Measurements from ENCODE around the gene CLSTN1. TPM values are rescaled to one million over a fixed set of nuclear protein-coding genes. Genes with fewer than 3 reads are reported as not detected.
"Not testable (repeated sequence)": the region's sequence is repeated elsewhere in the genome, so short reads cannot be mapped to it uniquely, and the experiment has no call there.

Gene CLSTN1
- total RNA-seq, 1 experiment from 2014 or later: 143 TPM

GRCh38 chr1:9714257-9714718 is 109.5 kb downstream of the CLSTN1 start:
- Histone ChIP-seq H3K4me1 (ENCODE audit: control insufficient read depth, insufficient read depth, low read length) (peaks cover 13% of the 10 kb centered on the region), H3K27ac (ENCODE audit: low read length) (no peak overlapping the region), H3K27me3 (ENCODE audit: control insufficient read depth, insufficient read depth, low read length) (no peaks in the 10 kb centered on the region), H3K9me3 (ENCODE audit: control insufficient read depth, insufficient read depth, low read depth, low read length) (no peaks in the 10 kb centered on the region), H3K4me3 (ENCODE audit: low read depth in 2 of 2, low read length in 2 of 2) (no peak overlapping the region), H3K36me3 (ENCODE audit: control insufficient read depth, insufficient read depth, low read length) (no peaks in the 10 kb centered on the region)
- ATAC-seq (no peak), DNase-seq (ENCODE audit: low read depth, low spot score) (no peak)
- TF ChIP-seq TCF7L2 (IDR thresholded peaks at IDR 0.05; ENCODE audit: low read depth, low read length) (no peak), POLR2AphosphoS5 (IDR thresholded peaks at IDR 0.05; ENCODE audit: low read depth, low read length) (no peak), REST (IDR thresholded peaks at IDR 0.05; ENCODE audit: insufficient read depth in 1 of 2, low read depth in 2 of 2, low read length in 1 of 2) (no peak), SIN3A (IDR thresholded peaks at IDR 0.05; ENCODE audit: borderline replicate concordance, insufficient read depth, low read depth, low read length) (no peak), CTCF (IDR thresholded peaks at IDR 0.05) (no peak)
- intact Hi-C loops (cut with micrococcal nuclease; ENCODE audit: unreplicated experiment) (no loop called here), in situ Hi-C loops (cut with HindIII; ENCODE audit: low pct_unique_long_range_greater_than_20kb, low sequenced_read_pairs) (no loop called here)
- no TSS peak for BruUV-seq (replicated peaks)
- CTCF ChIA-PET: no interaction called here
- POLR2A ChIA-PET: no interaction called here

GRCh38 chr1:9712767-9713166 is 111.0 kb downstream of the CLSTN1 start:
- CTCF ChIA-PET; in situ Hi-C loops (cut with HindIII; ENCODE audit: low pct_unique_long_range_greater_than_20kb, low sequenced_read_pairs); H3K27ac ChIP-seq (ENCODE audit: low read length); H3K36me3 ChIP-seq (ENCODE audit: control insufficient read depth, insufficient read depth, low read length); H3K4me1 ChIP-seq (ENCODE audit: control insufficient read depth, insufficient read depth, low read length); H3K9me3 ChIP-seq (ENCODE audit: control insufficient read depth, insufficient read depth, low read depth, low read length); ATAC-seq; BruUV-seq (replicated peaks); H3K27me3 ChIP-seq (ENCODE audit: control insufficient read depth, insufficient read depth, low read length); POLR2A ChIA-PET; DNase-seq (ENCODE audit: low read depth, low spot score); H3K4me3 ChIP-seq (ENCODE audit: low read depth in 2 of 2, low read length in 2 of 2); intact Hi-C loops (cut with micrococcal nuclease; ENCODE audit: unreplicated experiment): not testable (repeated sequence)

GRCh38 chr1:9711466-9712020 is 112.2 kb downstream of the CLSTN1 start:
- TF ChIP-seq TCF7L2 (IDR thresholded peaks at IDR 0.05; ENCODE audit: low read depth, low read length): no peak
- no peak for TF ChIP-seq REST (IDR thresholded peaks at IDR 0.05; ENCODE audit: insufficient read depth in 1 of 2, low read depth in 2 of 2, low read length in 1 of 2)
- no peak for TF ChIP-seq SIN3A (IDR thresholded peaks at IDR 0.05; ENCODE audit: borderline replicate concordance, insufficient read depth, low read depth, low read length)
- no peaks in the 10 kb centered on the region for H3K27me3 ChIP-seq (ENCODE audit: control insufficient read depth, insufficient read depth, low read length)
- no peak for DNase-seq (ENCODE audit: low read depth, low spot score)
- BruUV-seq (replicated peaks): no TSS peak
- ChIA-PET POLR2A (interaction anchor here (0.5 kb wide), 1 partner anchor 10 kb away, joined by 8 read pairs; no protein-coding TSS in a partner anchor), CTCF (no interaction called here)
- no peak overlapping the region for H3K4me3 ChIP-seq (ENCODE audit: low read depth in 2 of 2, low read length in 2 of 2)
- no peaks in the 10 kb centered on the region for H3K4me1 ChIP-seq (ENCODE audit: control insufficient read depth, insufficient read depth, low read length)
- intact Hi-C loops (cut with micrococcal nuclease; ENCODE audit: unreplicated experiment): no loop called here
- no peaks in the 10 kb centered on the region for H3K9me3 ChIP-seq (ENCODE audit: control insufficient read depth, insufficient read depth, low read depth, low read length)
- in situ Hi-C loops (cut with HindIII; ENCODE audit: low pct_unique_long_range_greater_than_20kb, low sequenced_read_pairs): no loop called here
- H3K27ac ChIP-seq (ENCODE audit: low read length): no peak overlapping the region
- ATAC-seq: no peak
- H3K36me3 ChIP-seq (ENCODE audit: control insufficient read depth, insufficient read depth, low read length): no peaks in the 10 kb centered on the region
